ENCODE results near the gene KIF17.

Gene KIF17

DNA sequence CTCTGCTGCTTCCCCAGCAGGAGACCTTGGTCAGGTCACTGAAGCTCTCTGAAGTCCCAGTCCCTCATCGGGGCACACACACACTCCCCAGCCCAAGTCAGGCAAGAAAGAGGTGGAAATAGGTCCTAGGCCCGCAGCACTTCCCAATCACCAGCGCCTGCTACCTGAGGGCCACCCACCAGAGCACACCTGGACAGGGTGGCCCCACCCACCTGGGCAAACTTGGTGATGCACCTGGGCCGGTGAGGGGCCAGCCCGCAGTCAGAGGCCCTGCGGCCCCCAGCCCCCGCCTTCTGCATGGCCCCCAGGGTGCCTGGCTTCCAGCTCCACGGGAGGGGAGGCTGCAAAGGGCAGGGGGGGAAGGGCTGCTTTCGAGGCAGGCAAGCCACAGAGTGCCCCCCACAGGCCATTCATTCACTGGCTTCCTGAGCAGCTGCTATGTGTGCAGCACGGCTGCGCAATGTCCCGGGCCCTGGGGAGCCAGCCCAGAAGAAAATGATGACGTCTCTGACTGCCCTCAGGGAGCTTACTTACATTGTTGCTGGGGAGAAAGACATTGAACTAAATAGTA is 10.0 kb upstream of the KIF17 start:
- TF ChIP-seq, protein P1, sequence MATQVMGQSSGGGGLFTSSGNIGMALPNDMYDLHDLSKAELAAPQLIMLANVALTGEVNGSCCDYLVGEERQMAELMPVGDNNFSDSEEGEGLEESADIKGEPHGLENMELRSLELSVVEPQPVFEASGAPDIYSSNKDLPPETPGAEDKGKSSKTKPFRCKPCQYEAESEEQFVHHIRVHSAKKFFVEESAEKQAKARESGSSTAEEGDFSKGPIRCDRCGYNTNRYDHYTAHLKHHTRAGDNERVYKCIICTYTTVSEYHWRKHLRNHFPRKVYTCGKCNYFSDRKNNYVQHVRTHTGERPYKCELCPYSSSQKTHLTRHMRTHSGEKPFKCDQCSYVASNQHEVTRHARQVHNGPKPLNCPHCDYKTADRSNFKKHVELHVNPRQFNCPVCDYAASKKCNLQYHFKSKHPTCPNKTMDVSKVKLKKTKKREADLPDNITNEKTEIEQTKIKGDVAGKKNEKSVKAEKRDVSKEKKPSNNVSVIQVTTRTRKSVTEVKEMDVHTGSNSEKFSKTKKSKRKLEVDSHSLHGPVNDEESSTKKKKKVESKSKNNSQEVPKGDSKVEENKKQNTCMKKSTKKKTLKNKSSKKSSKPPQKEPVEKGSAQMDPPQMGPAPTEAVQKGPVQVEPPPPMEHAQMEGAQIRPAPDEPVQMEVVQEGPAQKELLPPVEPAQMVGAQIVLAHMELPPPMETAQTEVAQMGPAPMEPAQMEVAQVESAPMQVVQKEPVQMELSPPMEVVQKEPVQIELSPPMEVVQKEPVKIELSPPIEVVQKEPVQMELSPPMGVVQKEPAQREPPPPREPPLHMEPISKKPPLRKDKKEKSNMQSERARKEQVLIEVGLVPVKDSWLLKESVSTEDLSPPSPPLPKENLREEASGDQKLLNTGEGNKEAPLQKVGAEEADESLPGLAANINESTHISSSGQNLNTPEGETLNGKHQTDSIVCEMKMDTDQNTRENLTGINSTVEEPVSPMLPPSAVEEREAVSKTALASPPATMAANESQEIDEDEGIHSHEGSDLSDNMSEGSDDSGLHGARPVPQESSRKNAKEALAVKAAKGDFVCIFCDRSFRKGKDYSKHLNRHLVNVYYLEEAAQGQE (IDR thresholded peaks at IDR 0.05; ENCODE audit: insufficient replicate concordance, low read depth) = no peak
- no peak for TF ChIP-seq POLR2AphosphoS5 (IDR thresholded peaks at IDR 0.05; ENCODE audit: low read depth)
- TF ChIP-seq SPI1 (IDR thresholded peaks at IDR 0.05; ENCODE audit: borderline replicate concordance, low read depth) = no peak
- TF ChIP-seq, protein P2, sequence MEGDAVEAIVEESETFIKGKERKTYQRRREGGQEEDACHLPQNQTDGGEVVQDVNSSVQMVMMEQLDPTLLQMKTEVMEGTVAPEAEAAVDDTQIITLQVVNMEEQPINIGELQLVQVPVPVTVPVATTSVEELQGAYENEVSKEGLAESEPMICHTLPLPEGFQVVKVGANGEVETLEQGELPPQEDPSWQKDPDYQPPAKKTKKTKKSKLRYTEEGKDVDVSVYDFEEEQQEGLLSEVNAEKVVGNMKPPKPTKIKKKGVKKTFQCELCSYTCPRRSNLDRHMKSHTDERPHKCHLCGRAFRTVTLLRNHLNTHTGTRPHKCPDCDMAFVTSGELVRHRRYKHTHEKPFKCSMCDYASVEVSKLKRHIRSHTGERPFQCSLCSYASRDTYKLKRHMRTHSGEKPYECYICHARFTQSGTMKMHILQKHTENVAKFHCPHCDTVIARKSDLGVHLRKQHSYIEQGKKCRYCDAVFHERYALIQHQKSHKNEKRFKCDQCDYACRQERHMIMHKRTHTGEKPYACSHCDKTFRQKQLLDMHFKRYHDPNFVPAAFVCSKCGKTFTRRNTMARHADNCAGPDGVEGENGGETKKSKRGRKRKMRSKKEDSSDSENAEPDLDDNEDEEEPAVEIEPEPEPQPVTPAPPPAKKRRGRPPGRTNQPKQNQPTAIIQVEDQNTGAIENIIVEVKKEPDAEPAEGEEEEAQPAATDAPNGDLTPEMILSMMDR (IDR thresholded peaks at IDR 0.05; ENCODE audit: insufficient read depth, low read length) = no peak
- TF ChIP-seq GABPA (IDR thresholded peaks at IDR 0.05; ENCODE audit: low read depth) = no peak
- H3K4me3 ChIP-seq (replicated peaks; ENCODE audit: insufficient read depth, low read length) = no peak overlapping the region
- no peak overlapping the region for H3K27ac ChIP-seq (replicated peaks)
- H3K27me3 ChIP-seq (ENCODE audit: insufficient read depth, poor library complexity, severe bottlenecking) = peaks cover 41% of the 10 kb centered on the region
- peak in 1 of 2 experiments; percentile 23 for DNase-seq (ENCODE audit: low read depth in 1 of 2, low spot score in 1 of 2)

DNA sequence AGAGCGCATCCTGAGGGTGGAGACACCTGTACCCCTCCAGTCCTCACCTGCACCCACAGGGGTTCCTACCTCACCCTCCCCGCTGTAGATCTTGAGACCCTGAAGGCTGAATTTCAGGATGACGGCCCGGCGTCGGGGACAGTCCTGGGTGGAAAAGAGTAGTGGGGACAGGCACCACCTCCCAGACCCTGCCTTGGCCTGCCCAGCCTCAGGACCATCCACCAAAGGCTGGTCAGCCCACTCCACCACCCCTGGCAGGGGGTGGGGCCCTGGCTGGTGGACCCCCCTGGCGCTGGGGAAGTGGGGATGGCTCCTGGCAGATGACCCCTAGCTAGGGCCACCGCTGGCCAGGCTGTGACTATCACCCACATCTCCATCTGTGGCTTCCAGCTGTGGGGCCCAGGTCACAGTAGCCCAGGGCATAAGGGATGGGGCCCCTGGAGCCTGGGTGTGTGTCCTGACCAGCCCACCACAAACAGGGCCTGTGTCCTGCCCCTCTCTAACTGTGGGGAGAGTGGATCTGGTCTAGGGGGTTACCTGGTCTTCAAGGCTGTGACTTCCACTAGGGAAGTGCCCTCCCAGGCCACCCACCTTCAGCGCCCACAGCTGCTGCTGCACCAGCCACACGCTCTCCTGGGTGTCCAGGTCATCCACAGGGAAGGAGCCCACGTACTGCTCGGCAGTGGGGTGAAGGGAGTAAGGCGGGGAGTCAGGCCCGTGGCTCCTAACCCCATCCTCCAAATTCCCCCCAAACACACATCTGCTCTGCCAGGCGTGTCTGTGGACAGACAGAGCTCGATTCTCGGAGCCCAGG is 9.3 kb upstream of the KIF17 start:
- TF ChIP-seq, protein P1 (IDR thresholded peaks at IDR 0.05; ENCODE audit: insufficient replicate concordance, low read depth) = no peak
- TF ChIP-seq SPI1 (IDR thresholded peaks at IDR 0.05; ENCODE audit: borderline replicate concordance, low read depth) (no peak), POLR2AphosphoS5 (IDR thresholded peaks at IDR 0.05; ENCODE audit: low read depth) (no peak), GABPA (IDR thresholded peaks at IDR 0.05; ENCODE audit: low read depth) (no peak)
- TF ChIP-seq, protein P2 (IDR thresholded peaks at IDR 0.05; ENCODE audit: insufficient read depth, low read length) = no peak
- Histone ChIP-seq H3K27ac (replicated peaks) (no peak overlapping the region), H3K27me3 (ENCODE audit: insufficient read depth, poor library complexity, severe bottlenecking) (peaks cover 34% of the 10 kb centered on the region), H3K4me3 (replicated peaks; ENCODE audit: insufficient read depth, low read length) (no peak overlapping the region)
- DNase-seq (ENCODE audit: low read depth in 1 of 2, low spot score in 1 of 2) = no peak

DNA sequence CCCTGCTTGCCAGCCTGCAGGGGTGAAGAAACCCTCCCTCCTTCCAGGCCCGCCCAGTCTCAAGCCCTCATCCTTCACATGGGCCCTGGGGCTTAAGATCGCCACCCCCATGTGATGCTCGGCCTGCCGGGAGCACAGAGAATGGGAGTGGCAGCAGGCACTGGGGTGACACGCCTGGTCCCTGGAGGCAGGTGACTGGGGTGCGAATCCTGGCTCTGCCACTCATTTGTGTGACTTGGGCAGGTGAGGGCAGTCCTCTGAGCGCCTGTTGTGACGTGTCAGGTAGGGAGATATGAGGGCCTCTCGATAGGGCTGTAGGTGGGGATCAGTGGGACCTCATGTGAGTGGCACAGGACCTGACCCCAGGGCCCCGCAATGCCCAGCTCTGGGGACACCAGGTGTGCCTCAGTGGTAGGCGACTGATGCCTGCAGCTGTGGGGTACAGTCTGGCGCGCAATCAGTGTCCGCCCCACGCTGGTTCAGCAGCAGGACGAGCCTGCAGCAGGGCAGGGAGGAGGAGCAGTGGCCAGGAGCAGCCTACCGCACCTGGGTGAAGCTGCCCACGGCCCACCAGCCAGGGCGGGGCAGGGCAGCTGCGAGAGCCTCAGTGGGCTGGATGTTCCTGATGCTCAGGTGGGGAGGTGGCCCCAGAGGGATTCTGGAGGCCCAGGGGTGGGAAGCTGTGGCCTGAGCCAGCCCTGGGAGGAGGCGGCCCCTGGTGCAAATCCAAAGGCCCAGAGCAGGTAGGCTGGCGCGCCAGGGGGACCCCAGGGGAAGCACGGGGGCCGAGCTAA is 8.5 kb upstream of the KIF17 start:
- no peak for DNase-seq (ENCODE audit: low read depth in 1 of 2, low spot score in 1 of 2)
- TF ChIP-seq SPI1 (IDR thresholded peaks at IDR 0.05; ENCODE audit: borderline replicate concordance, low read depth) = no peak
- no peak for TF ChIP-seq POLR2AphosphoS5 (IDR thresholded peaks at IDR 0.05; ENCODE audit: low read depth)
- TF ChIP-seq GABPA (IDR thresholded peaks at IDR 0.05; ENCODE audit: low read depth) = no peak
- TF ChIP-seq, protein P1 (IDR thresholded peaks at IDR 0.05; ENCODE audit: insufficient replicate concordance, low read depth) = no peak
- TF ChIP-seq, protein P2 (IDR thresholded peaks at IDR 0.05; ENCODE audit: insufficient read depth, low read length) = no peak
- Histone ChIP-seq H3K4me3 (replicated peaks; ENCODE audit: insufficient read depth, low read length) (no peak overlapping the region), H3K27ac (replicated peaks) (no peak overlapping the region), H3K27me3 (ENCODE audit: insufficient read depth, poor library complexity, severe bottlenecking) (peaks cover 31% of the 10 kb centered on the region)
